Measurements from ENCODE around the gene FOSL2.

DNA sequence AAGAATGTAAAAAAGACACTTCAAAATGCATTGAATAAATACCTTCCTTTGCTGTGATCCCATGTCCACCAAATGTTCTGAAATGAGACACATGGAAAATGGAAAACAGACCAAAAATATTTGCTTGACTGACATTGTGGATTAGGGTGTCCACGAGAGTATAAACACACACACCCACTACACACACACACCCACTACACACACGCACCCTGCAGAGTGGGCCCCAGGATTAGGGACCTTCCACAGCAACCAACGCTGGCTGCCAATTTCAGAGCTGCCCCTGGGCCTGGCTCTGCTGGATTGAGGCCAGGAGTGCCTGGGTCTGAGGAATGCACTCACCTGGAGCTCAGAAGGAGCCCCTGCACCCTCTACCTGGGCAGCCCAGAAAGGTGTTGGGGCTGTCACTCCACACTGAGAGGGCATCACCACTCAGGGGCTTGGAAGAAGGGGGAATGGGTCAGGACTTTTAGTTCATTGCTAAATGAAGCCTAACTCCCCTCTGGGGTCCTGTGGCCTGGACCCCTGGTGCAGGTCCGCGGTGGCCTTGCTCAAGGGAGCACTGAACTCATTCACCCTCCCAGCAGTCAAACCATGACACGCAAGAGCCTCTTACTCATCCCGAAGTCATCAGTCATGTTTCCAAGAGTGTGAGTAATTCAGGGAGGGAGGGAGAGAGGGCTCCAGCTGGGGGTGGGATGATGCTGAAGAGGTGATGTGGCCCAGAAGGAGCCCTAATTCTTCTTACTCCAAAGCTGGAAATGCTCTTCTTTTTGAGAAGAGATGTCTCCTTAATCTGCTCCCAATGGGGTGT lies 53.0 kb downstream of the FOSL2 start:
- TF ChIP-seq, protein P1, sequence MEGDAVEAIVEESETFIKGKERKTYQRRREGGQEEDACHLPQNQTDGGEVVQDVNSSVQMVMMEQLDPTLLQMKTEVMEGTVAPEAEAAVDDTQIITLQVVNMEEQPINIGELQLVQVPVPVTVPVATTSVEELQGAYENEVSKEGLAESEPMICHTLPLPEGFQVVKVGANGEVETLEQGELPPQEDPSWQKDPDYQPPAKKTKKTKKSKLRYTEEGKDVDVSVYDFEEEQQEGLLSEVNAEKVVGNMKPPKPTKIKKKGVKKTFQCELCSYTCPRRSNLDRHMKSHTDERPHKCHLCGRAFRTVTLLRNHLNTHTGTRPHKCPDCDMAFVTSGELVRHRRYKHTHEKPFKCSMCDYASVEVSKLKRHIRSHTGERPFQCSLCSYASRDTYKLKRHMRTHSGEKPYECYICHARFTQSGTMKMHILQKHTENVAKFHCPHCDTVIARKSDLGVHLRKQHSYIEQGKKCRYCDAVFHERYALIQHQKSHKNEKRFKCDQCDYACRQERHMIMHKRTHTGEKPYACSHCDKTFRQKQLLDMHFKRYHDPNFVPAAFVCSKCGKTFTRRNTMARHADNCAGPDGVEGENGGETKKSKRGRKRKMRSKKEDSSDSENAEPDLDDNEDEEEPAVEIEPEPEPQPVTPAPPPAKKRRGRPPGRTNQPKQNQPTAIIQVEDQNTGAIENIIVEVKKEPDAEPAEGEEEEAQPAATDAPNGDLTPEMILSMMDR (IDR thresholded peaks at IDR 0.05), result no peak
- no peak for TF ChIP-seq EZH2 (IDR thresholded peaks at IDR 0.05; ENCODE audit: borderline replicate concordance, insufficient read depth, low read depth, low read length, poor library complexity, severe bottlenecking)
